NCI-H82 treated with DMSO at 0.1 percent for 48 hours (cell line): Measurements from ENCODE around the gene TMEM132D.

Experiments
- DNase-seq: peaks from one replicate; lab custom pipeline; 2025; ENCODE audit not compliant: unreplicated experiment; lab: John Stamatoyannopoulos, UW

The TMEM132D gene

GRCh38 chr12:129827102-129827865 is 76.5 kb downstream of the TMEM132D start:
- no peak for DNase-seq

DNA sequence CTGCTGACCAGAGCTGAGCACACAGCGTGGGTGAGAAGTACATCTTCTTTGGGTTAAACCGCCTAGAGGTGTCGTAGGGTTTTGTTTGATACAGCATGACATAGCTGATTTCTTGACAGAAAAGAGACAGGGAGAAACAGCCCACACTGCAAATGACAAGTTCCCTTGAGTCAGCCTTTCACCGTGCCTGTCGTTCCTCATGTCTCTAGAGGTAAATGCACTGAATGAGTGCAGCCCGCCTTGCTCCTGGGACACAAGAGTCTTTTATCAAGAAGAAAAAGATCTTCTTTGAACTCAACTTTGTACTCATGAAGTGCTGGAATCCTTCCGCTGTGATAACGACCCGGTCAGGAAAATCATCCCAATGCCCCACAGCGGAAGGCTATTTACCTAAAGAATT is 77.6 kb downstream of the TMEM132D start:
- no peak for DNase-seq

DNA sequence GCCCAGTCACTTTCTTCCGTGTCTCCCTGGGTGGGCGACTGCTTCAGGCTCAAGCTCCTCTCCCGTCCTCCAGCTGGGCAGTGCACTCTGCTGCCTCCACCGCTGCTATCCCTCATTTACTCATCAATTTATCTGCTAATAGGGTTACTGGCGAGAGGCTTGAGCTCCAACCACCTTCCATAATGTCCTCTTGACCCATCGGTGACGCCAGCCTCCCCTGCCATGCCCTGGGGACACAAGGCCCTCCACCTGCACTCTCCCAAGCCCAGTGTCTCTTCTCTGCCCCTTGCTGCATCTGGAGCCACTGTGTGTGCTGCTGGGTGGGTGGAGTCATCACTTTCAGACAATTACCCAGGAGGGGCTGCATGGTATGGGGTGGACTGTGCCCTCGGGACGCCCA is 78.5 kb downstream of the TMEM132D start:
- DNase-seq, result no peak

DNA sequence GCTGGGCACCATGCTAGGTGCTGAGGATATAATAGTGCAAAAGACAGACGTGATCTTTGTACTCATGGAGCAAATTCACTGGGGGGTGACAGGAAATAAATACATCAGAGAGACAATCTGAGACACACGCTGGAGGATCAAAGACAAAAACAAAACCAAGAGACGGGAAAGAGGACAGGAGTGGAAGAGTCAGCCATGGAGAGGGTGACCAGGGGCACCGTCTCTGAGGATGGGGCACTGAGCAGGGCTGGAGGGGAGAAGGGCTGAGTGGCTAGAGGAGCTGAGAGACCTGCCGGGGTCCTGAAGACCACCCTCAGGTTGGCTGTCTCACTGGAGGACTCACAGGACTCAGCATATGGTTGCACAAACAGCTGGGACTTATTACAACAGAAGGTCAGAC is 81.9 kb downstream of the TMEM132D start:
- no peak for DNase-seq

DNA sequence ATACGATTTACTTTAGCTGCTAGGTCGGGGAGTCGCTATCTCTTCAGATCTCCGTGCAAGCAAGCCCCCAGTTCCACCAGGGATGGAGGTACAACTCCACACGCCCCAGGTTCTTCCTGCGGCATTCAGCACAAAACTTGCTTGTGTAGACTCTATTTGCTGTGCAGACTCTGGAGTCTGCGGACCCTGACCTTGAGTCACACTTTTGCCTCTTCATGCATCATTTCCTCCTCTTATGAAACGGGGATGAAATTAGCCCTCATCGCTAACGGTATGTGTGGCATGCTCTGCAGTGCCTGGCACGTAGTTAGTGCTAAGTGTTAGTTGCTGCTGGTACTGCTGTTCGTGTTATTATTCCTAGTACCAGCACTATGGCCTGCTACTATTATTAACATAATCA is 84.4 kb downstream of the TMEM132D start:
- no peak for DNase-seq

DNA sequence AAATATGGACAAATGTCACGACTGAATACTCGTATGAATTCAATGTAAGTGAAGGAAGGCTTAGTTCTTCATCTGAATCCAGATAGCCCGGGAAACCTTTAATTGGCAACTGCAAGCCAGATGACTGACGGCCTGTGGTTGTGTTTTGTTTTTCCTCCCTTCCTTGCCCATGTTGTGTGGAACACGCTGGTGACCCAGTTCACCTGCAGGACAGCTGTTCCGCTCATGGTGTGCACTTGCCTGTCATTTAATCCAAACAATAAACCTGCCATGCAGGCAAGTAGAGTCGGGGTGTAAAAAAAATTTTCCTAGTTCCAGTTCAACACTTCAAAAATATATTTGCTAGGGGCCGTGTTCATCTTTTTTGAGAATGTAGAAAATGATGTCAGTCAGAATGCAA is 88.0 kb downstream of the TMEM132D start:
- no peak for DNase-seq

DNA sequence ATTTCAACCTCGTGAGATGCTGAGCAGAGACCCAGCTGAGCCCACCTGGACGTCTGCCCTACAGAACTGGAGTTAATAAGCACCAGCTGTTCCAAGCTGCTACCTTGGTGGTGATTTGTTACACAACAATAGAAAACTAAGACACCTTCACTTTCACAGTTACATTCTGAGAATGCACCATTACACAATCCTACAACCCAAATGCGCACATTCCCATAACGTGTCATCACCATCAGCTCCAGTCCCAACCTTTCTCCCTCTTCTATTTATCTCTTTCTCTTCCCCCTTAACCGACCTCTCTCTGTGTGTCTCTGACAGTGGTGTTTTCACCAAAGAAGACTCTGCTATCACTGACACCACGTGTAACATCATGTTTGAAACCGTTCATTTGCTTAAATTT is 91.9 kb downstream of the TMEM132D start:
- no peak for DNase-seq

GRCh38 chr12:129807136-129807535 is 96.7 kb downstream of the TMEM132D start:
- no peak for DNase-seq

DNA sequence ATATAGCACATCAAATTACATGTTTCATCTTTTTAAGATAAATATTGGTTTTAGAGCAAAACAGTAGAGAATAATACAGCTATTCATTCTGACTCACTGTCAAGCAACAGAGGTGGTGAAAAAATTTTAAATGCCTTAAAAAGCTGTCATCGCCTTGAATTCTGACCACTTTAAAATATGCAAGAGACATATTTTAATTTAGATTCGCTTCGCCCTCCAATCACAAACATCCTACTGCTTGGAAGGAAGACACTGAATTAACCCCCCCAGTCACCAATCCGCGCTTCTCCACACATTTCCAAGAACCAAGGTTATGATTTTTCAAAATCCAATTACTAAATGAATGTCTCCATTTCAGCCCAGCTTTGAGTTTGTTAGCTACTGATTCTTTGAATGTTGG is 112.4 kb downstream of the TMEM132D start:
- no peak for DNase-seq

GRCh38 chr12:129790930-129791329 is 112.9 kb downstream of the TMEM132D start:
- no peak for DNase-seq

GRCh38 chr12:129790331-129790730 is 113.5 kb downstream of the TMEM132D start:
- no peak for DNase-seq

DNA sequence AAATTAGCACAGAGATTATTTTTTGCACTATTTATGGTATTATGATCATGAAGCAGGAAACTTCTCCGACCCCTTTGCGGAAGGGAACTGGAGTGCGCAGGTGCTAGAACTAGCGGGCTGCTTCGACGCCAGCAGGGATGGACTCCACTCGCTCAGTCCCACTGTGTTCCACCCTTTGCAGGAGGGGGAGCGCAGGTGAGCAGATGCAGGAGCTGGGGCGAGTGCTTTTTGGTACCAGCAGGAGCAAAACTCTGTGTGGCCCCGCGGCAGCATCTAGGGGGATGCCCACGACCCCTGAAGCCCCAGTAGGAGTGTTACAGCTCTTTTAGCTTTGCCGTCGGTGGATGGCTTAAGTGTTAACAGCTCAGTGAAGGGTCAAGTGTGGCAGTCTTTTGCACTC is 113.9 kb downstream of the TMEM132D start:
- no peak for DNase-seq

DNA sequence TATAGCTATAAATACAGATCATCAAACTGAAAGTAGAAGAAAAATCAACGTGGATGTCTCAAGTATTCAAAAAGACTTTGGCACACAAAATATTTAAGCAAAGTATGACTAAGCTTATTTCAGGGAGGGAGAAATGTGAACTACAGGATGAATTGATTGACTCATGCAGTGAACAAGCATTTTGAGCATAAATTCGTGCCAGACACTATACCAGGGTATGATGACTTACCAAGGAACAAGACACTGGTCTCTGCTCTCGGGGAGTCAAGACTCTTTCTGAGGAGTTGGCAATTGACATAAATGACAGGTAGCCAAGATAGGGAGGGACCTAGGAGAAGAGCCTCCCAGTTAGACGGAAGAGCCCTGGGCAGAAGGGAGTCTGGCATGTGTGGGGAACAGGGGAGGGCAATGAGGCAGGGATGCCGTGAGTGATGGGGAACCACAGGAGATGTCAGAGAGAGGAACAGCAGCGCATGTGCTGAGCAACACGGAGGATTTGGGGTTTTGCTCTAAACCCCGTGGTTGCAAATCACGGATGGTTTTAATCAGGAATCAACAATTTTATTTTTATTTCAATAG is 115.2 kb downstream of the TMEM132D start:
- no peak for DNase-seq

DNA sequence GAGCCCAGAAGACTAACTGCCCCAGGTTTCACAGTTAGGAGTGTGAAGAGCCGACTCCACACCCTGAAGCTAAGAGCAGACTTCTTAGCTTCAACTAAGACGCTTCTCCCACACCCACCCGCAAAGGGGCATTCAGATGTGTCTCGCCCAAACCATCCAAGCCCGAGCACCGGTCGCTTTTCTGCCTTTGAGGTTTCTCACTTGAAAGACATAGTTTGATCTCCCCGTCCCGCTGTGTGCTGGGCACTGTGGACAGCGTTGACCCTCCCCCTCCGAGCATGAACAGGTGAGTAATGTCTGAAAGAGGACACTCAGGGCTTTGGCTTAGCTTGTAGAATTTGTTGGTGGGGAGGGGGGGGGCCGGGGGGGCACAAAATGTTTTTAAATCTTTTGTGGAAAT is 123.8 kb downstream of the TMEM132D start:
- DNase-seq, result no peak

DNA sequence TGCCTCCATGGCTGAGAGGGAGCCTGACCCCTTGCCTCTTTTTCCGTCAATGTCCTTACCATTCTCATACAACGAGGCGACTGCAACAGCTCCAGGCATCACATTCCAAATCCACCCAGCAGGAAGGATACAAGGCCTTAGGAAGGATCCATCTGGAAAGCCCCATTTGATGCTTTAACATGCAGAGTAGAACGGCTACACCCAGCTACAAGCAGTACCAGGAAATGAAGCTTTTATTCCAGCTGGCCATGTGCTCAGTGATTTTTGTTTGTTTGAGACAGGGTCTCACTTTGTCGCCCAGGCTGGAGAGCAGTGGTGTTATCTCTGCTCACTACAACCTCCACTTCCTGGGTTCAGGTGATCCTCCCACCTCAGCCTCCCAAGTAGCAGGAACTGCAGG is 124.8 kb downstream of the TMEM132D start:
- no peak for DNase-seq

GRCh38 chr12:129776977-129777667 is 126.7 kb downstream of the TMEM132D start:
- DNase-seq, result no peak

DNA sequence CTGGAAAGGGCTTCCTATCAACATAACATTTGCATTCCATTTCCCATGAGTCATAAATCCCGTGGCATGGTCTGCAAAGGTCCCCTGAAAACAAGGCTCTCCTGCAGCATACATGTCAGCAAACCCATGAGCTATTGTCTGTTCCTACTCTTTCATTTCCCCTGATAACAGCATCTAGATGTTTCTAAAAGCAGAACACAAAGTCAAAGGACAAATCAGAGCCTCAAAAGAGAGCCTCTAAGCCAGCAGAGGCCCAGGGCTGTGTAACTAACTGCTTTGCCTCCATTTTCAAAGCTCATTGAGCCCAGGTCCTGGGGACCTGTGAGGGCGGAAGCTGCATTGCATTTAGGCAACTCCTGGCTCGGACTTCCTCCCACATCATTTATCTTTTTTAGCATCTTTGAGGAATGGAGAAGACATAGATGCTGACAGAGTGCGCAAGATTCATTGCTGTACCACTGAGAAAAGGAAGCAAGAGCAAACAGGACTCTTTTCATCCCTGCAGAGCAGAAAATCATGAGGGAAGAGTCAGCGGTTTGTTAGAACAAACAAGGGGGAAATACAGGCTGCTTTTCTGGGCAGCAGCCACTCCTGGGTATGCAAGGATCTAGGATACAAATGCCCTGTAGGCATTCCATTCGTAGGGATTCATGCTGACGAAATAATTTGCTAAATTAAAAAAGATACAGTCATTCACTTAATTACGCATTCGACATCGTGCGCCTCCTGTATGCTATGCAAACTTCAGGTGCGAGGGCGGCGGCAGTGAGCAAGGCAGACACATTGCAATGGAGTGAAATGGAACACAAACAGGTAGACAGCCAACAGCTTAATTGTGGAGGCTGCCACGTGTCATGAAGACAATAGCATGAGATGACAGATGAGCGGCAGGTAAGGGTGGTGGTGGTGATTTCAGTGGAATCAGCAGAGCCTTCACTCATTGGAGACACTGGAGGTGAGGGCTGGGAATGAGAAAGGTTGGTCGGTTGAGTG is 131.0 kb downstream of the TMEM132D start:
- no peak for DNase-seq

- no peak for DNase-seq
Measured at GRCh38 chr12:129771238-129771637, 132.6 kb downstream of the TMEM132D start.

DNA sequence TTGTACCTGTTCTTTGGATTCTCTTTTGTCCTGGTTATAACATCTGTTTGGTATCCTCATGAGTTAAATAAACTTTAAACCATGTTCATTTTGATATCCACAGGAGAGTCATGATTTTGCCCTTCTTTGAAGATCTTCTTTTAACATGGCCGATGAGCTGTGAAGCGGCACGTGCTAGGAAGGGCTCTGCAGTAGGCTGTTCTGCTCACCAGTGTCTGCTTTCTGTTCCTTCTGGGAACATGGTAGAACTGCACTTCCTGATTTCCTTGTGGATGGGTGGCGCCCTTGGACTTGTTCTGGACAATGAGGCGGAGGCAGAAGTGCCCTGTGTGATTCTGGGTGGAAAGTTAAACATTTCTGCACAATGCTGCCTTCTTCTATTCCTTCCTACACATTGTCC is 138.1 kb downstream of the TMEM132D start:
- DNase-seq, result no peak

DNA sequence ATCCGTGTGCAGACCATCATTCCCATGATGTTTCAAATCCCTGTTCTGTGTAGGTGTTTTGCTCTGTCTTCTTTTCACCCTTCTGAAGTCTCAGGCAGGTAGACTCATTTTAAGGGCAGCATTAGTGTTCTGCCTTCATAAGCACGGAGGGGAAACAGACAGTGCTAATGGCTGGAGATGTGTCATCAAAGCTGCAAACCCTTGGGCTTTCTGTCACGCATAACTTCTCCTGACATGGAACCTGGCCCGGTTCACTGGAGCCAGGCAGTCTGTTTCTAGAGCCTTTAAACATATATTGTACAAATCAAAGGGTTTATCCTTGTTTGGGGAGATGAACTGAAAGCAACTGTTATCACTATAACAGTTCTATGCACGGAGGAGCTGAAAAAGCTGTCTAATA is 141.4 kb downstream of the TMEM132D start:
- DNase-seq, result no peak

DNA sequence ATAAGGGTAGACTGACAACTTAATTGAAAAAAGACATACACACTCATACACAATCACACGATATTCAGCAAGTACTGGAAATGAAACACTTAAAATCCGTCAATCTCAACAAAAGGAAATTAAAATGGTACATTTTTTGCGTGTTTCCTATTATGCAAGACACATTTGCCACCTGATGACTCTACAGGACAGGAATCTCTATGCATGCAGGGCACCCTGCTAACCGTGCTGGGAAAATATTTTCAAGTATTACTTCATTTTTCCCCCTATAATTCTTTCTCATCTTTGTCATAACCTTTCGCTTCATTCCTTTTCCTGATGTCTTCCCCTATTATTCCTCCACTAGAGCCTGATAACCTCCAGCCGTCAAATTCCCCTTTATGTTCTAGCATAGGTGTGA is 150.2 kb downstream of the TMEM132D start:
- no peak for DNase-seq
